Fibroblast of skin of back (primary cell): ENCODE data around the gene P2RX3.
"Not testable (repeated sequence)": the region's sequence is repeated elsewhere in the genome, so short reads cannot be mapped to it uniquely, and the experiment has no call there.

Experiments used
- DNase-seq: peaks from one replicate; pipeline ENCODE4 v3.0.0-alpha.2; 2013

Gene P2RX3

GRCh38 chr11:57403003-57403801 lies 65.0 kb downstream of the P2RX3 start:
- not testable (repeated sequence) for DNase-seq

GRCh38 chr11:57403802-57404147 lies 65.6 kb downstream of the P2RX3 start:
- DNase-seq: no peak

GRCh38 chr11:57405271-57405860 lies 67.2 kb downstream of the P2RX3 start:
- DNase-seq: no peak

- DNase-seq: no peak
Observed at GRCh38 chr11:57406337-57406904, 68.3 kb downstream of the P2RX3 start.

- no peak for DNase-seq
Observed at GRCh38 chr11:57407010-57407920, 69.1 kb downstream of the P2RX3 start.

GRCh38 chr11:57407941-57408475 lies 69.9 kb downstream of the P2RX3 start:
- no peak for DNase-seq

GRCh38 chr11:57408771-57409170 lies 70.6 kb downstream of the P2RX3 start:
- no peak for DNase-seq

- DNase-seq: no peak
Observed at GRCh38 chr11:57409321-57410100, 71.4 kb downstream of the P2RX3 start.

GRCh38 chr11:57410287-57410686 lies 72.1 kb downstream of the P2RX3 start:
- DNase-seq: peak; percentile 54

- no peak for DNase-seq
Observed at GRCh38 chr11:57413681-57414080, 75.5 kb downstream of the P2RX3 start.

GRCh38 chr11:57414612-57415212 lies 76.6 kb downstream of the P2RX3 start:
- DNase-seq: no peak

GRCh38 chr11:57416436-57416835 lies 78.3 kb downstream of the P2RX3 start:
- no peak for DNase-seq

GRCh38 chr11:57417056-57417455 lies 78.9 kb downstream of the P2RX3 start:
- no peak for DNase-seq

GRCh38 chr11:57418131-57418530 lies 80.0 kb downstream of the P2RX3 start:
- DNase-seq: no peak

- no peak for DNase-seq
Observed at GRCh38 chr11:57419146-57419545, 81.0 kb downstream of the P2RX3 start.

GRCh38 chr11:57421066-57421465 lies 82.9 kb downstream of the P2RX3 start:
- DNase-seq: no peak

- DNase-seq: no peak
Observed at GRCh38 chr11:57421805-57422204, 83.7 kb downstream of the P2RX3 start.
